DMS 273 (cell line): Measurements from ENCODE around the gene PDILT.
"Not testable (repeated sequence)": the region's sequence is repeated elsewhere in the genome, so short reads cannot be mapped to it uniquely, and the experiment has no call there.

Source experiments
- DNase-seq: peaks from one replicate; lab custom pipeline; 2025; ENCODE audit not compliant: unreplicated experiment; lab: John Stamatoyannopoulos, UW

The PDILT gene

GRCh38 chr16:20323591-20324117 lies 80.9 kb downstream of the PDILT start:
- DNase-seq = no peak

GRCh38 chr16:20322696-20323095 lies 81.8 kb downstream of the PDILT start:
- DNase-seq = no peak

GRCh38 chr16:20321671-20322070 lies 82.9 kb downstream of the PDILT start:
- DNase-seq = no peak

- not testable (repeated sequence) for DNase-seq
These were observed 83.5 kb downstream of the PDILT start for GRCh38 chr16:20321051-20321450.

GRCh38 chr16:20320592-20320991 lies 83.9 kb downstream of the PDILT start:
- DNase-seq = no peak

GRCh38 chr16:20320178-20320577 lies 84.4 kb downstream of the PDILT start:
- DNase-seq = no peak

GRCh38 chr16:20319406-20319805 lies 85.1 kb downstream of the PDILT start:
- no peak for DNase-seq

GRCh38 chr16:20318437-20318836 lies 86.1 kb downstream of the PDILT start:
- no peak for DNase-seq

- DNase-seq = no peak
These were observed 86.5 kb downstream of the PDILT start for GRCh38 chr16:20318006-20318405.

- no peak for DNase-seq
These were observed 87.4 kb downstream of the PDILT start for GRCh38 chr16:20317117-20317516.

- DNase-seq = no peak
These were observed 87.8 kb downstream of the PDILT start for GRCh38 chr16:20316715-20317114.

GRCh38 chr16:20315764-20316163 lies 88.8 kb downstream of the PDILT start:
- no peak for DNase-seq

GRCh38 chr16:20314575-20314974 lies 90.0 kb downstream of the PDILT start:
- DNase-seq = no peak

GRCh38 chr16:20313741-20314140 lies 90.8 kb downstream of the PDILT start:
- no peak for DNase-seq

GRCh38 chr16:20312536-20313095 lies 91.9 kb downstream of the PDILT start:
- DNase-seq = not testable (repeated sequence)

GRCh38 chr16:20311548-20311947 lies 93.0 kb downstream of the PDILT start:
- DNase-seq = no peak

GRCh38 chr16:20310421-20311395 lies 93.8 kb downstream of the PDILT start:
- no peak for DNase-seq

- no peak for DNase-seq
These were observed 94.8 kb downstream of the PDILT start for GRCh38 chr16:20309786-20310185.
